ENCODE data around the gene DENR.
"Not testable (repeated sequence)": the region's sequence is repeated elsewhere in the genome, so short reads cannot be mapped to it uniquely, and the experiment has no call there.

Gene DENR

GRCh38 chr12:122743895-122744525 lies 8.6 kb upstream of the DENR start:
- no peak for DNase-seq

GRCh38 chr12:122747224-122748135 lies 5.1 kb upstream of the DENR start:
- no peak for DNase-seq

- no peak for DNase-seq
Observed at GRCh38 chr12:122749569-122750332, 2.9 kb upstream of the DENR start.

- DNase-seq: not testable (repeated sequence)
Observed at GRCh38 chr12:122750781-122751515, 1.7 kb upstream of the DENR start.

GRCh38 chr12:122753319-122753650 lies 661 bp downstream of the DENR start:
- no peak for DNase-seq

- no peak for DNase-seq
Observed at GRCh38 chr12:122754790-122755189, 2.2 kb downstream of the DENR start.

- no peak for DNase-seq
Observed at GRCh38 chr12:122757568-122757967, 4.9 kb downstream of the DENR start.

GRCh38 chr12:122785503-122785902 lies 32.9 kb downstream of the DENR start:
- DNase-seq: no peak

GRCh38 chr12:122788387-122788786 lies 35.8 kb downstream of the DENR start:
- no peak for DNase-seq

- no peak for DNase-seq
Observed at GRCh38 chr12:122789637-122790036, 37.0 kb downstream of the DENR start.

GRCh38 chr12:122790393-122791075 lies 37.9 kb downstream of the DENR start:
- no peak for DNase-seq

GRCh38 chr12:122793685-122794106 lies 41.1 kb downstream of the DENR start:
- DNase-seq: peak; percentile 66

GRCh38 chr12:122795807-122796206 lies 43.2 kb downstream of the DENR start:
- no peak for DNase-seq

GRCh38 chr12:122799641-122800243 lies 47.1 kb downstream of the DENR start:
- no peak for DNase-seq

- no peak for DNase-seq
Observed at GRCh38 chr12:122803937-122804336, 51.3 kb downstream of the DENR start.

- DNase-seq: not testable (repeated sequence)
Observed at GRCh38 chr12:122804957-122805356, 52.3 kb downstream of the DENR start.

GRCh38 chr12:122807651-122808050 lies 55.0 kb downstream of the DENR start:
- DNase-seq: no peak

GRCh38 chr12:122811777-122812176 lies 59.2 kb downstream of the DENR start:
- no peak for DNase-seq

- no peak for DNase-seq
Observed at GRCh38 chr12:122813310-122813713, 60.7 kb downstream of the DENR start.

GRCh38 chr12:122819209-122819785 lies 66.7 kb downstream of the DENR start:
- no peak for DNase-seq

GRCh38 chr12:122820138-122820537 lies 67.5 kb downstream of the DENR start:
- no peak for DNase-seq
